Gastroesophageal sphincter (tissue), 4 donors: ENCODE data around the gene COL28A1. TPM values are rescaled to one million over a fixed set of nuclear protein-coding genes. Genes with fewer than 3 reads are reported as not detected.

ENCODE experiments used
- ATAC-seq: fragments of 150-250 bp; one replicate; pipeline ENCODE4 v1.9.1; 2016; ENCODE audit warnings: mild to moderate bottlenecking, moderate library complexity
- H3K27ac ChIP-seq, 4 donors: fragments of 200-600 bp; sonication (generic) in 3 of 4; 1 replicate in 3 of 4; 2 replicates in 1 of 4; pipeline ENCODE4 v1.5.1; 2016 to 2019
- H3K27me3 ChIP-seq: fragments of 200-600 bp; sonication (generic); one replicate; pipeline ENCODE4 v1.5.1; 2019
- H3K36me3 ChIP-seq, 2 donors: fragments of 200-600 bp; sonication (generic); one replicate each; pipeline ENCODE4 v1.5.1; 2019; ENCODE audit warnings: control low read depth in 1 of 2
- H3K4me1 ChIP-seq, 3 donors: fragments of 200-600 bp; sonication (generic); 1 replicate in 2 of 3; 2 replicates in 1 of 3; pipeline ENCODE4 v1.5.1; 2016 to 2019; ENCODE audit warnings: control low read depth in 2 of 3
- H3K4me3 ChIP-seq, 2 donors: fragments of 200-600 bp; sonication (generic); one replicate each; pipeline ENCODE4 v1.5.1; 2019; ENCODE audit warnings: mild to moderate bottlenecking in 1 of 2, moderate library complexity in 1 of 2
- H3K9me3 ChIP-seq, 3 donors: fragments of 200-600 bp; sonication (generic); one replicate each; pipeline ENCODE4 v1.5.1; 2017 to 2019; ENCODE audit warnings: control low read depth in 2 of 3
- EP300 ChIP-seq: sonication (generic); formaldehyde crosslinking; IDR thresholded peaks from one replicate; pipeline ENCODE4 v1.6.1; 2017; ENCODE audit warnings: antibody characterized with exemption, mild to moderate bottlenecking
- POLR2A ChIP-seq, 2 donors: fragments of 450-650 bp; IDR thresholded peaks; one replicate each; pipeline ENCODE4 v1.6.1; 2017; ENCODE audit warnings: antibody characterized with exemption in 2 of 2, mild to moderate bottlenecking in 2 of 2, moderate library complexity in 1 of 2
- POLR2AphosphoS5 ChIP-seq: sonication (generic); formaldehyde crosslinking; IDR thresholded peaks from one replicate; pipeline ENCODE4 v1.6.1; 2017; ENCODE audit warnings: antibody characterized with exemption
- WGBS, 2 donors: methylation state at CpG; one replicate each; pipeline ENCODE4 v1.1.5; 2018; ENCODE audit warnings: low coverage in 1 of 2; 5-methylcytosine and 5-hydroxymethylcytosine counted together
- total RNA-seq, 4 donors: library from RNA; depleted of rRNA; stranded (reverse); fragments of >200 nt; gene quantifications; one replicate each; pipeline ENCODE4 v1.1.0, GENCODE V29; 2016
- TF ChIP-seq, protein P1 (sequence below), 4 experiments: fragments of 200-600 bp in 2 of 4; fragments of 450-650 bp in 2 of 4; sonication (generic) in 1 of 4; IDR thresholded peaks; one replicate each; pipeline ENCODE4 v1.5.1; 2017 to 2019; ENCODE audit warnings: antibody characterized with exemption in 4 of 4, mild to moderate bottlenecking in 2 of 4, moderate library complexity in 2 of 4

The COL28A1 gene
- total RNA-seq, 4 donors from 2014 or later, result 12.5 to 21.3 (median 18.7) TPM

DNA sequence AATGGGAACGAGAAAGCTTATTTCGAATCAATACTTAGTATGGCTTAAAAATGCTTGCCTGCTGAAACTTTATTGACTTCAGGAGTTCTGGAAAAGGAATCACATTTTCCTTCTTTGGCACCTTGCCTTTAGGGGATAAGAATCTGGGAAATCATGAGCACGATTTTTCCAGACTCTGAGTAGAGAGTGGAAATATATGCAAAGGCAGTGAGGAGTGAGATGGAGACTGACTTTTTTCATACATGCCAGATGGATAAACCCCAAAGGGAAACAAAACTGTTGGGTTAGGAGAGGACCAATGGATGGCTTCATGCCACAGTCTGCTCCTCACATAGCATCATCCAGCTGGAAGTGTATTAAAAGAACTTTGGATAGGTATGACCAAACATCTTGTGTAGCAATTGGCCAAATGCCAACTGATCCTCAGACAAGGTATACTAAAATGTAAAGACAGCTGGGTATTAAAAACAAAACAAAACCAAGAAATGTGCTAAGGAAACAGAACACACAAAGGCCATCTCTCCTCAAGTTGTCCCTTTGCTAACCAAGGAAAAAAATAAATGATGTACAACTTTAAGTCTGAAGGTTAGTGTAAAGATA, 1.7 kb downstream of the COL28A1 start:
- Histone ChIP-seq H3K9me3 (no peaks in the 10 kb centered on the region), H3K36me3 (no peaks in the 10 kb centered on the region), H3K4me3 (no peak overlapping the region), H3K27me3 (no peaks in the 10 kb centered on the region), H3K27ac (no peak overlapping the region), H3K4me1 (no peaks in the 10 kb centered on the region)
- ATAC-seq, result no peak
- WGBS, 2 donors, result 47 to 74% methylated on average over 3 of the region's 3 CpGs
- TF ChIP-seq POLR2AphosphoS5, result no peak
- TF ChIP-seq, protein P1, sequence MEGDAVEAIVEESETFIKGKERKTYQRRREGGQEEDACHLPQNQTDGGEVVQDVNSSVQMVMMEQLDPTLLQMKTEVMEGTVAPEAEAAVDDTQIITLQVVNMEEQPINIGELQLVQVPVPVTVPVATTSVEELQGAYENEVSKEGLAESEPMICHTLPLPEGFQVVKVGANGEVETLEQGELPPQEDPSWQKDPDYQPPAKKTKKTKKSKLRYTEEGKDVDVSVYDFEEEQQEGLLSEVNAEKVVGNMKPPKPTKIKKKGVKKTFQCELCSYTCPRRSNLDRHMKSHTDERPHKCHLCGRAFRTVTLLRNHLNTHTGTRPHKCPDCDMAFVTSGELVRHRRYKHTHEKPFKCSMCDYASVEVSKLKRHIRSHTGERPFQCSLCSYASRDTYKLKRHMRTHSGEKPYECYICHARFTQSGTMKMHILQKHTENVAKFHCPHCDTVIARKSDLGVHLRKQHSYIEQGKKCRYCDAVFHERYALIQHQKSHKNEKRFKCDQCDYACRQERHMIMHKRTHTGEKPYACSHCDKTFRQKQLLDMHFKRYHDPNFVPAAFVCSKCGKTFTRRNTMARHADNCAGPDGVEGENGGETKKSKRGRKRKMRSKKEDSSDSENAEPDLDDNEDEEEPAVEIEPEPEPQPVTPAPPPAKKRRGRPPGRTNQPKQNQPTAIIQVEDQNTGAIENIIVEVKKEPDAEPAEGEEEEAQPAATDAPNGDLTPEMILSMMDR (IDR thresholded peaks at IDR 0.05), result no peak
- no peak for TF ChIP-seq POLR2A (IDR thresholded peaks at IDR 0.05)
- no peak for TF ChIP-seq EP300

GRCh38 chr7:7529328-7529727, 6.3 kb downstream of the COL28A1 start:
- no peak for TF ChIP-seq POLR2AphosphoS5
- no peak for TF ChIP-seq EP300
- TF ChIP-seq, protein P1 (IDR thresholded peaks at IDR 0.05), result no peak
- TF ChIP-seq POLR2A (IDR thresholded peaks at IDR 0.05), result no peak
- Histone ChIP-seq H3K27ac (no peak overlapping the region), H3K36me3 (no peaks in the 10 kb centered on the region), H3K4me1 (no peaks in the 10 kb centered on the region), H3K4me3 (no peak overlapping the region), H3K9me3 (no peaks in the 10 kb centered on the region), H3K27me3 (no peaks in the 10 kb centered on the region)
- no peak for ATAC-seq
- 95% methylated on average over 4 of the region's 4 CpGs; no CpG with 5 or more reads in 1 of the 2 donors for WGBS, 2 donors

DNA sequence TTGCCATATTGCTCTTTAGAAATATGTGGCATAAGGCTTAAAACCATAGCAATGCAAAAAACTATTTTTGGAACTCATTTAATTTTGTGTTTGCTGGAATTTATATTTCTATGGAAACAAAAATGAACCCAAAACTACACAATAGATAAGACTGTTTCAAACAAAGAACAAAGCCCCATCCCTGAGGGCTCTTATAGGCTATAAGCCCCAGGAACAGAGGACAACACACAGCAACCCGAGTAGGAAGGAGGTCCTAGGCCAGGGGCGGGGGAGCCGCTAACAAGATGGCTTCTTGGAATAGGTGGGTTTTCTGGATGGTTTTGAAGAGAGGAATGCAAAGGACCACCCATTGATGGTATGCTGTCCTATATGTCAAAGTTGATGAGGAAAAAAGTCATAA, 8.6 kb downstream of the COL28A1 start:
- H3K36me3 ChIP-seq, result no peaks in the 10 kb centered on the region
- TF ChIP-seq POLR2A (IDR thresholded peaks at IDR 0.05), result no peak
- no peak for TF ChIP-seq POLR2AphosphoS5
- TF ChIP-seq, protein P1 (IDR thresholded peaks at IDR 0.05), result no peak
- TF ChIP-seq EP300, result no peak
- H3K27ac ChIP-seq, result no peak overlapping the region
- no peaks in the 10 kb centered on the region for H3K4me1 ChIP-seq
- H3K27me3 ChIP-seq, result no peaks in the 10 kb centered on the region
- H3K9me3 ChIP-seq, result no peaks in the 10 kb centered on the region
- no peak for ATAC-seq
- no peak overlapping the region for H3K4me3 ChIP-seq
- WGBS, 2 donors, result 78 to 100% methylated on average over 2 to 3 of the region's 3 CpGs

DNA sequence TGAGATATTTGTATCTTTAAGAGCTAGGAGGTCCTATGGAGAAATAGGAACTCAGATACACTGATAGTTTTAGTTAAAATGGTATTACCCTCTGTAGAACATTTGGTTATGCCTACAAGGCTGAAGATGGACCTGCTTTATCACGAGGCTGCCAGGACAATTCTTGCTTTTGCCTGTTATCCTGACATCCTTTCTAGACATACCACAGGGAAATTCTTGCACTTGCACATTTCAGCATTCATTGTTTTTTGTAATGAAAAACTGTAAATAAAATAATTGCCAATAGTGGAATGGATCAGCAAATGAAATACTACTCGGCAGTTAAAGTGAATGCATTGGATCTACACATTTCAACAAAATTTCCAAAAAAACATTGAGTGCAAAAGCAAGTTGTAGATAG, 9.7 kb downstream of the COL28A1 start:
- Histone ChIP-seq H3K4me3 (no peak overlapping the region), H3K36me3 (no peaks in the 10 kb centered on the region), H3K9me3 (no peaks in the 10 kb centered on the region), H3K27me3 (no peaks in the 10 kb centered on the region), H3K27ac (no peak overlapping the region), H3K4me1 (no peaks in the 10 kb centered on the region)
- no peak for ATAC-seq
- 94% methylated on average over 2 of the region's 2 CpGs for WGBS, 2 donors
- TF ChIP-seq EP300, result no peak
- TF ChIP-seq POLR2AphosphoS5, result no peak
- TF ChIP-seq, protein P1 (IDR thresholded peaks at IDR 0.05), result no peak
- no peak for TF ChIP-seq POLR2A (IDR thresholded peaks at IDR 0.05)

DNA sequence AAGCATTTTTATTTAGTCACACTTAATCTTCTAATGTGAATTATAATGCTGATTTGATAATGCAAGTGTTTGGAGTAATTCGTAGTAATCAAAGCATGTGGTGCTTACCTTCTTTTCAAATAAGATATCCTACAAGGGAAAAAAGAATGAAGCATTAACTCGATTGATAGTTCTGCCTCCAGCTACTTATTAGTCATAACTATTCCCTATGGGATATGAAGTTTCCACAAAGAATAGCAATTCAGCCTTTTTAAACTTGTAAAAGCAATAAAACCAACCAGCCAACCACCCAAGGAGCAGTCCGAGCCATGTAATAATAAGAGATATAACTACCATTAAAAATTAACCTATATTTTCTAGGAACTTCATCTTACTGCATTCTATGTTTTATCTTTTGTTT, 11.6 kb downstream of the COL28A1 start:
- Histone ChIP-seq H3K36me3 (no peaks in the 10 kb centered on the region), H3K4me3 (no peak overlapping the region), H3K9me3 (no peaks in the 10 kb centered on the region), H3K27ac (no peak overlapping the region), H3K27me3 (no peaks in the 10 kb centered on the region), H3K4me1 (no peaks in the 10 kb centered on the region)
- TF ChIP-seq POLR2AphosphoS5, result no peak
- TF ChIP-seq EP300, result no peak
- TF ChIP-seq, protein P1 (IDR thresholded peaks at IDR 0.05), result no peak
- TF ChIP-seq POLR2A (IDR thresholded peaks at IDR 0.05), result no peak
- WGBS, 2 donors, result 49 to 54% methylated on average over 3 of the region's 3 CpGs
- ATAC-seq, result no peak
